Stimulated activated memory B cell treated with anti-CD40 and anti-IgM and Interleukin-4, amounts not matched to agents 10 μg/mL and 1 μg/mL and 100 μg/mL, for 72 hours (primary cell): ENCODE data around the gene MINDY2.

Experiments
- ATAC-seq: fragments of 150-1000 bp; cut with Tn5 transposase; 2 replicates; pipeline ENCODE4 v1.10.0; 2021
- H3K27ac Mint-ChIP-seq: one replicate; pipeline ENCODE4 v1.8.0; 2022; ENCODE audit warnings: mild to moderate bottlenecking, mixed read lengths
- H3K27me3 Mint-ChIP-seq: one replicate; pipeline ENCODE4 v1.8.0; 2022; ENCODE audit warnings: mixed read lengths
- H3K36me3 Mint-ChIP-seq: one replicate; pipeline ENCODE4 v1.8.0; 2022; ENCODE audit warnings: mixed read lengths
- H3K4me1 Mint-ChIP-seq: one replicate; pipeline ENCODE4 v1.8.0; 2022; ENCODE audit warnings: mixed read lengths
- H3K4me3 Mint-ChIP-seq: one replicate; pipeline ENCODE4 v1.8.0; 2022; ENCODE audit warnings: mild to moderate bottlenecking, moderate library complexity, mixed read lengths
- H3K9me3 Mint-ChIP-seq: one replicate; pipeline ENCODE4 v1.8.0; 2022; ENCODE audit warnings: mixed read lengths

Gene MINDY2, protein sequence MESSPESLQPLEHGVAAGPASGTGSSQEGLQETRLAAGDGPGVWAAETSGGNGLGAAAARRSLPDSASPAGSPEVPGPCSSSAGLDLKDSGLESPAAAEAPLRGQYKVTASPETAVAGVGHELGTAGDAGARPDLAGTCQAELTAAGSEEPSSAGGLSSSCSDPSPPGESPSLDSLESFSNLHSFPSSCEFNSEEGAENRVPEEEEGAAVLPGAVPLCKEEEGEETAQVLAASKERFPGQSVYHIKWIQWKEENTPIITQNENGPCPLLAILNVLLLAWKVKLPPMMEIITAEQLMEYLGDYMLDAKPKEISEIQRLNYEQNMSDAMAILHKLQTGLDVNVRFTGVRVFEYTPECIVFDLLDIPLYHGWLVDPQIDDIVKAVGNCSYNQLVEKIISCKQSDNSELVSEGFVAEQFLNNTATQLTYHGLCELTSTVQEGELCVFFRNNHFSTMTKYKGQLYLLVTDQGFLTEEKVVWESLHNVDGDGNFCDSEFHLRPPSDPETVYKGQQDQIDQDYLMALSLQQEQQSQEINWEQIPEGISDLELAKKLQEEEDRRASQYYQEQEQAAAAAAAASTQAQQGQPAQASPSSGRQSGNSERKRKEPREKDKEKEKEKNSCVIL

DNA sequence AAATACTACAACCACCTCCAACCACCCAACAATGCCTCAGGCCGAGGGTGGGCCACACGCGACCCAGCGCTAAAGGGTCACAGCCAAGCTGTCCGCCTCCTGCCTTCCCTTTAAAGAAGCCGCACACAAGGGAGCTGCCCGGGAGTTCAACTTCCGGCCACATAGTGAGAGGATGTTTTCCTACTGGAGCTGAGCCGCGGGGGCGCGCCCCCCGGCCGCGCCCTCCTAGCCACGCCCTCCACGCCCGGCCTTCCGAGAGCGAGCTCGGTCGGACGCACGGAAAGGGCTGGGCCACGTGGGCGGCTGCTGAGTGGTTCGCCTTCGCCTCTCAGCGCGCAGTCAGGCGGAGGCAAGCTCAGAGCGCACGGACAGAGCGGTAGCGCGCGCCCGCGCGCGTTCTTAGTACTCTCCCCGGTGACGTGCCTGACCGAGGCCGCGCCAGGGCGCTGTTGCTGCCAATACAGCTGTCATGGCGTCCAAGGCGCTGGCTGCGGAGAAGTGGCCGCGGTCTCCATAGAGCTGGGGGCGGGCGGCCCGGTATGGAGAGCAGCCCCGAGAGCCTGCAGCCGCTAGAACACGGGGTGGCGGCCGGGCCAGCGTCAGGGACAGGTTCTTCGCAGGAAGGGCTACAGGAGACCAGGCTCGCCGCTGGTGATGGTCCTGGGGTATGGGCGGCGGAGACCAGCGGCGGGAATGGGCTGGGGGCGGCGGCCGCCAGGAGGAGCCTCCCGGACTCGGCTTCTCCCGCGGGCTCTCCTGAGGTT lies at the start of gene MINDY2:
Gene MINDY2 (plus strand): TSS at position 446 of the 764 bp plus-strand sequence. CDS start 94 bp downstream, at position 540.
- no peaks in the 10 kb centered on the region for H3K9me3 Mint-ChIP-seq
- H3K4me3 Mint-ChIP-seq, result peak within 1 kb of the TSS; percentile 93
- H3K4me1 Mint-ChIP-seq, result no peaks in the 10 kb centered on the region
- peak within 1 kb of the TSS; percentile 95 for H3K27ac Mint-ChIP-seq
- peak; percentile 99 for ATAC-seq
- H3K36me3 Mint-ChIP-seq, result no peaks in the 10 kb centered on the region
- no peaks in the 10 kb centered on the region for H3K27me3 Mint-ChIP-seq

DNA sequence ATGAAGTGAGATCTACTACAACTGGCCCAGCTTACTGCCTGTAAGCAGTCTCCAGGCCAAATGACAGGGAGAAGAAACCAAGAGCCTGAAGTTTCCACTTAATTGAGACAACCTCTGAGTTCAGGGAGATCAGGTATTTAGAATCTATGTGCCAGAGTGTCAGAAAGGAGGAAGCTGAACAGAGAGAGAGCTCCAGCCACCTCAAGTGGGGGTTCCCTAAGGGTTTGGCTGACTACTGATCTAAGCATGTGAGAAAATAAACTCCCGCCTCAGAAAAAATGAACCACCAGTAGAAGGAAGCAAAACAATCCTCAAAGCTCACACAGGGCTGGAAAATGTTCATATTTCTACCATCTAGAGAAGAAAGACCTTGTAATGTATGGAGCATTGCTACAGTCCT lies 46.6 kb upstream of the MINDY2 start:
- peak; percentile 97 for ATAC-seq
- Mint-ChIP-seq H3K36me3 (no peaks in the 10 kb centered on the region), H3K27me3 (no peaks in the 10 kb centered on the region), H3K9me3 (no peaks in the 10 kb centered on the region), H3K27ac (peak overlapping the region; percentile 48), H3K4me3 (no peak overlapping the region), H3K4me1 (peaks cover 48% of the 10 kb centered on the region)

DNA sequence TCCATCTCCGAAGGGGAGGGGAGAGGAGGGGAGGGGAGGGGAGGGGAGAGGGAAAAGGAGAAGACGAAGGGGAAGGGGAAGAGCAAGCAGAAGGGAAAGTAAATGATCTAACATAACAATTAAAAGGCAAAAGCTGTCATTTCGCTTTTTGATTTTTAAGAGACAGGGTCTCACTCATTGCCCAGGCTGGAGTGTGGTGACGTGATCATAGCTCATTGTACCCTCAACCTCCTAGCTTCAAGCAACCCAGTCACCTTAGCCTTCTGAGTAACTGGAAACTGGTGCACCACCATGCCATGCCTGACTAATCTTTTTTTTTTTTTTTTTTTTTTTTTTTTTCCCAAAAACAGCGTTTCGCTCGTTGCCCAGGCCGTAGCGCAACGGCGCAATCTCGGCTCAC lies 44.2 kb upstream of the MINDY2 start:
- Mint-ChIP-seq H3K27ac (peak overlapping the region; percentile 80), H3K4me1 (peaks cover 54% of the 10 kb centered on the region), H3K36me3 (no peaks in the 10 kb centered on the region), H3K27me3 (no peaks in the 10 kb centered on the region), H3K4me3 (peak overlapping the region; percentile 70), H3K9me3 (no peaks in the 10 kb centered on the region)
- ATAC-seq, result peak; percentile 70

DNA sequence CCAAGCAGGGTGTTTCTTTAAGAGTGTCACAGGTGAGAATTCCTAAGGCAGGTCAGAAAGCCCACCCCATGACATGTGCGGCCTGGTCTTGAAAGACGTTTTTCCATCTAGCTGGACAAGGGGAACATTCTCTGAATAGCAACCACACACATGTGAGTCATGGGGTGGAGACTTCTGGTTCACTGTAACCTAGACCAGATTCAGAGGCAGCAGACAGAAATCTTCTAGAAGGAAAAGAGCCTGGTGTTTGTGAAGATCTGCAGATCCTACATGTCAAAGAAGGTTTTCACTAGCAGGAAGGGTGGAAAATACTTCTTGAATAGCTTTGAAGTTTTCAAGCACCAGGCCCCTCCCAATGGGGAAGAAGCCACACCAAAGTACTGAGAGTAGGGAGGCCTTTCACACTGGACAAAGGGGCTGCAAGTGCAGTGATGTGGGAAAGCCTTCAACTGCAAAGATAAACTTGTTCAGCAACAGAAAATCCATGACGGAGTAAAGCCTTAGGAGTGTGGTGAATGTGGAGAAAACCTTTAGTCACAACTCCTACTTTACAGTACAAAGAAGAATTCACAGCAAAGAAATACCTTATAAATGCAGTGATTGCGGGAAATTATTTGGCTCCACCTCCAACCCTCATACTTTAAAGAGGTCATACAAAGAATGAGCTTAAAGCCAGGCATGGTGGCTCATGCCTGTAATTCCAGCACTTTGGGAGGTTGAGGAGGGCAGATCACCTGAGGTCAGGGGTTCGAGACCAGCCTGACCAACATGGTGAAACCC lies 39.2 kb upstream of the MINDY2 start:
- H3K4me1 Mint-ChIP-seq, result peaks cover 50% of the 10 kb centered on the region
- H3K4me3 Mint-ChIP-seq, result no peak overlapping the region
- no peaks in the 10 kb centered on the region for H3K9me3 Mint-ChIP-seq
- no peak overlapping the region for H3K27ac Mint-ChIP-seq
- no peak for ATAC-seq
- no peaks in the 10 kb centered on the region for H3K36me3 Mint-ChIP-seq
- no peaks in the 10 kb centered on the region for H3K27me3 Mint-ChIP-seq

DNA sequence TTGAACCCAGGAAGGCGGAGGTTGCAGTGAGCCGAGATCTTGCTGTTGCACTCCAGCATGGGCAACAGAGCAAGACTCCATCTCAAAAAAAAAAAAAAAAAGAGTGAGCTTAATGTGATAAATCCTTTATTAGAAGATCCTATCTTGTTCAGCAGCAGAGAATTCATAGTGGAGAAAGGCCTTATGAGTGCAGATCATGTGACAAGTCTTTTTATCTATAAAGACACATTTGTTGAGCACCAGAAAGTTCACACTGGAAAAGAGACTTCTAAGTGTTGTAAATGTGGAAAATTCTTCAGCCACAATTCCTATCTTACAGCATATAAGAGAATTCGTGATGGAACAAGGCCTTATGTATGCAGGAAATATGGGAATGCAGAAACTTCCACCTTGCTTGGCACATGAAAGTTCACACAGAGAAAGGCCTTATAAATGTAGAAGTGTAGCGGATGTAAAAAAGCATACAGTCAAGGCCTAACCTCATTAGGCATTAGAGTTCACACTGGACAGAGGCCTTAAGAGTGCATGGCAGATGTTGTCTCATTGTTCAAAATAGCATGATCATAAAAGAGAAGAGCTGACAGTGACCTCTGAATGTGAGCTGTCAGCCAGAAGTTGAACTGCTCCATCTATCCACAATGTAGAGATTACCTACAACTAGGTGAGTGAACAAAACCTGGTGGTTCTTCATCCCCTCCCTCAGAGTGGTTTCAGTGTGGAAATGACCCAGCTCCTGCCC lies 38.3 kb upstream of the MINDY2 start:
- Mint-ChIP-seq H3K4me1 (peaks cover 52% of the 10 kb centered on the region), H3K27ac (no peak overlapping the region), H3K4me3 (no peak overlapping the region), H3K9me3 (no peaks in the 10 kb centered on the region), H3K27me3 (no peaks in the 10 kb centered on the region), H3K36me3 (no peaks in the 10 kb centered on the region)
- ATAC-seq, result no peak

DNA sequence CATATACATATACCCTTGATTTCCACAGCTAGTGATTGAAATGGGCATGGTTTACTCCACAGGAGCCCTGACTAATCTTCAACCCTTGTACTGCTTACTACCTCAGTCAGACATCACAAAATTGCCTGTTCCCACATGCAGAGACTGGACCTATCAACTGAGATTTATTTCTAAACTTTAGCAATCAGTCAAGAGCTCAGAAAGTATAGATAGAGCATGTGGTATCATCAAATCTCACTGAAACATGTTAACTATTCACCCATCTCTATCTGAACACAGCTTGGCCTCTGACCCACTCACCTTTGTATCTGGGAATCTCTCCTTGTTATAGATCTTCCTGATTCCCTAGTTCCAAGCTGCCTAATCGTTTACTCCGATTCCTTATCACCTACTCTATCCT lies 36.2 kb upstream of the MINDY2 start:
- no peaks in the 10 kb centered on the region for H3K9me3 Mint-ChIP-seq
- no peak overlapping the region for H3K4me3 Mint-ChIP-seq
- H3K36me3 Mint-ChIP-seq, result no peaks in the 10 kb centered on the region
- H3K27me3 Mint-ChIP-seq, result no peaks in the 10 kb centered on the region
- ATAC-seq, result no peak
- peaks cover 69% of the 10 kb centered on the region for H3K4me1 Mint-ChIP-seq
- H3K27ac Mint-ChIP-seq, result no peak overlapping the region

DNA sequence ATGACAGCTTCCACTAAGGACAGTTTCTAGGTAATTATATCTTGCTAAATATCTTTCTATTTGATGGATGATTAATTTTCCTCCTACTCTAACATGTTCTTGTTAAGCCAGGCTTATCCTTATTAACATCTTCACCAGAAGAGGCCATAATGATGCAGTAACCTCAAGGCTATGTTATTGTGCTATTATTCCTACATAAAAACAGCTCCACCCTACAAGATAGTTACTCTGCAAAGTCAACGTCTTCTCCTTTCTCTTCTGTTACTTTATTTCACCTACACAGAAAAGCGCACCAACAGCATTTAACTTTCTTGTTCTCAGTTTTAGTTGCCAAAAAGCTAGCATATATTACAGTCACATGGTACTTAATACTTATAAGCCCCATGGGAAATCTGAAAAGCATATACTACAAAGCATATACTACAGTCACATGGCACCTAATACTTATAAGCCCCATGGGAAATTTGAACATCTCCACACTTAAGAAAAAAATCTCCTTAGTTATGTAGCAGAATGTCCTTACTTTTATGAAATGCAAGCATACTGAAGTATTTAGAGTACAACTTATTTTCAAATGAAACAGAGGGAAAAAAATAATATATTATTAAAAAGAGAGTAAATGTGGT lies 35.0 kb upstream of the MINDY2 start:
- ATAC-seq, result no peak
- H3K36me3 Mint-ChIP-seq, result no peaks in the 10 kb centered on the region
- no peaks in the 10 kb centered on the region for H3K27me3 Mint-ChIP-seq
- no peak overlapping the region for H3K27ac Mint-ChIP-seq
- H3K9me3 Mint-ChIP-seq, result no peaks in the 10 kb centered on the region
- H3K4me1 Mint-ChIP-seq, result peaks cover 67% of the 10 kb centered on the region
- no peak overlapping the region for H3K4me3 Mint-ChIP-seq

DNA sequence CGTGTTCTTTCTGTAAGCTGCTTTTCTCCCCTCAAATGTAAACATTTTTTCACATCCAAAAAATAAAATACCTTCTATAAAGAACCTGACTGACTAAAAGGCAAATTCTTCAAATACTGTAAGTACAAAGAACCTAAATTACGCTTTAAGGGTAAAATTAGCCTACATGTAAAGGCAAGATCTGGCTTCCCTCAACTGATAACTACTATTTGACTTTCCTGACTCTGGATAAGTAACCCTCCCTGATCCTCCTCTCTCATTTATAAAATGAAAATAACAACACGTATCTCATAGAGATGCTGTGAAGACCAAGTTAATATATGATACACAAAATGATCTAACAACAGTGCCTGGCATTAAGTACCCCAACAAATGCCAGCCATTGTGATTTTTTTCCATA lies 33.8 kb upstream of the MINDY2 start:
- no peaks in the 10 kb centered on the region for H3K36me3 Mint-ChIP-seq
- H3K27me3 Mint-ChIP-seq, result no peaks in the 10 kb centered on the region
- H3K4me3 Mint-ChIP-seq, result no peak overlapping the region
- no peaks in the 10 kb centered on the region for H3K9me3 Mint-ChIP-seq
- ATAC-seq, result no peak
- peaks cover 67% of the 10 kb centered on the region for H3K4me1 Mint-ChIP-seq
- H3K27ac Mint-ChIP-seq, result no peak overlapping the region

DNA sequence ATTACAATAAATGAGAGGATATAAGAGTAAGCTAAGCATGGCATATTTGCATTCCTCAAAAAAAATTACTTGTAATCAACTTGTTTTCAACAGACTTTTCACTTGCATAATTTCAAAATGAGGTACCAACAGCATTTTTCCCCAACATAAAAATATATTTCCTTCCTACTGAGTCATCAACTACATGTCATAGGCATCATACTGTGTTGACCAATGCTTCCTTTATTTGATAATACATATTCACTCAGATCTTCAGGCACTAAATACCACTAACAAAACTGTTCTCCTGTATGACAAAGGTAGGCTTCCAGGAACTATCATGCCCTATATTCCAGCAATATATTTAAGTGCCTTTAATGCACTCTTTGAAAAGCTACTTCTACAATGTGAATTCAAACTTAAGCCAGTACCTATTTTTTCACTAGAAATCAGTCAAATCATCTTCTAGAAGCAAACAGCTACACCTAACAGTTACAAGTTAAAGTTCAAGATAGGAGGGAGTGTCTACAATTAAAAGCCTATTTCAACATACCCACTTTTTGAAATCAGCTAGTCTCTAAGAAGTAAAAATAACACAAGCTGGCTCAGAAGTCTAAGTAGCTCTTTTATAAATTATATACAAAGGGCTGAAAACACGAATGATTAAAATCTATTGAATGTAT lies 32.9 kb upstream of the MINDY2 start:
- Mint-ChIP-seq H3K27ac (no peak overlapping the region), H3K4me3 (no peak overlapping the region), H3K36me3 (no peaks in the 10 kb centered on the region), H3K4me1 (peaks cover 68% of the 10 kb centered on the region), H3K27me3 (no peaks in the 10 kb centered on the region), H3K9me3 (no peaks in the 10 kb centered on the region)
- ATAC-seq, result no peak

DNA sequence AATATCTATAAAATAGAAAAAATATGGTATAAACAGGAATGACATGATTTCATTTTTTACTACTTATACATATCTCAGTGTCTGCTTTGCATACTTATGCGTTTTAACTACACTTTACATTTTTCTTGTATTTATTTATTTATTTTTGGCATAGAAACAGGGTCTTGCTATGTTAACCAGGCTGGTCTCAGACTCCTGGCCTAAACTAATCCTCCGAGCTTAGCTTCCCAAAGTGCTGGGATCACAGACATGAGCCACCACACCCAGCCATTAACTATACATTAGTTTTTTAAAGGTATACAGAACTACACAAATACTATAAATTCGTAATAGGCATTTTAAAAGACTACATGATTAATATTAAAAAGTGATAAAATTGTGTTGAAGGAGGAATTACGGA lies 30.7 kb upstream of the MINDY2 start:
- no peaks in the 10 kb centered on the region for H3K27me3 Mint-ChIP-seq
- no peak overlapping the region for H3K27ac Mint-ChIP-seq
- peaks cover 66% of the 10 kb centered on the region for H3K4me1 Mint-ChIP-seq
- no peaks in the 10 kb centered on the region for H3K36me3 Mint-ChIP-seq
- no peaks in the 10 kb centered on the region for H3K9me3 Mint-ChIP-seq
- H3K4me3 Mint-ChIP-seq, result no peak overlapping the region
- no peak for ATAC-seq

DNA sequence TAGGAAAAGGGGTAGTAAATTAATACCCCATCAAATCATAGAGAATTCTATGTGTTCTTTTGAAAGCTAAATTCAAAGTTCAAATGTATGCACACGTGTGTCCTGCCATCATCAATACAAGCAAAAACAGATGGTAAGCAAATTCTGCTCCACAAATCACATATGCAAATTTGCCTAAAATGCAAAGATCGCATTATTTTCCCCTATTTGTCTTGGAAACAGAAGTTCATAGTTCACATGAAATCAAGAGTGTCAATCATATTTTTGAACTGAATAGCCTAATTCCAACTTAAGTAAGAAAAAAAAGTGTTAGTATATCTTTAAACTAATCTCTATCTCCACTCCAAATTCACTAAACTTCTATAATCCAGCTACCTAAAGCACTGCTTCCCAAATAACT lies 30.1 kb upstream of the MINDY2 start:
- H3K27ac Mint-ChIP-seq, result no peak overlapping the region
- H3K36me3 Mint-ChIP-seq, result no peaks in the 10 kb centered on the region
- ATAC-seq, result no peak
- H3K9me3 Mint-ChIP-seq, result no peaks in the 10 kb centered on the region
- H3K27me3 Mint-ChIP-seq, result no peaks in the 10 kb centered on the region
- H3K4me3 Mint-ChIP-seq, result no peak overlapping the region
- H3K4me1 Mint-ChIP-seq, result peaks cover 66% of the 10 kb centered on the region

DNA sequence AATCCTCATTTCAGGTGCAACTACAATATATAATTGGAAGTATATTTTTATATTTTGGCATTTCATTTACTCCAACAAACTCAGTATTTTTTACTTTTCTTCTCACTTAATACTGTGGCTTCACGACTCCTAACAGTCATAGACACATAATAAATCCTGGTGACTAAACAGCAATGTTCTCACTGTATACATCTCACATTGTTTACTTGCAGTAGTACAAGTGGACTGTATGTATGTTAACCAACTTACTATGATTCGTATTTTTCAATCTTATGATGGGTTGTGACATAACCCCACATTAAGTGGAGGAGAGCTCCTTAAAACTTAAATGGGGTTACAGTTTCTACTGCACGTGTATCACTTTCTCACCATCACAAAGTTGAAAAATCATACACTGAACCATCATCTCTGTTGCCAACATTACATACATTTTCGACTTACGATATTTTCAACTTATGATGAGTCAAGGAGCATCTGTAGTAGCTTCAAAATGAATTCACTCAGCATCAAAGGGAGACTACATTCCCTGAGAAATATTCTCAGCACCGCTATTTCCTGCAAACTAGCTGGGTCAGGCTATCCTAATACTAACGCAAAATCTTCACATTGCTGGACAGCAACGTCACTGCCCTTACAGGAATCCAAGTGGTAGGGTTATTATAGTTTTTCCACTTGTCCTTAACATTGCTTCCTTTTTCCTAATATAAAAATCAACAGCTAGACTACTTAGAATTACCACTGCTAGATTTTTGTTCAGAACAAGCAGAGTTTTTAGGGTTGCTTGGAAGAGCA lies 28.9 kb upstream of the MINDY2 start:
- no peak overlapping the region for H3K27ac Mint-ChIP-seq

DNA sequence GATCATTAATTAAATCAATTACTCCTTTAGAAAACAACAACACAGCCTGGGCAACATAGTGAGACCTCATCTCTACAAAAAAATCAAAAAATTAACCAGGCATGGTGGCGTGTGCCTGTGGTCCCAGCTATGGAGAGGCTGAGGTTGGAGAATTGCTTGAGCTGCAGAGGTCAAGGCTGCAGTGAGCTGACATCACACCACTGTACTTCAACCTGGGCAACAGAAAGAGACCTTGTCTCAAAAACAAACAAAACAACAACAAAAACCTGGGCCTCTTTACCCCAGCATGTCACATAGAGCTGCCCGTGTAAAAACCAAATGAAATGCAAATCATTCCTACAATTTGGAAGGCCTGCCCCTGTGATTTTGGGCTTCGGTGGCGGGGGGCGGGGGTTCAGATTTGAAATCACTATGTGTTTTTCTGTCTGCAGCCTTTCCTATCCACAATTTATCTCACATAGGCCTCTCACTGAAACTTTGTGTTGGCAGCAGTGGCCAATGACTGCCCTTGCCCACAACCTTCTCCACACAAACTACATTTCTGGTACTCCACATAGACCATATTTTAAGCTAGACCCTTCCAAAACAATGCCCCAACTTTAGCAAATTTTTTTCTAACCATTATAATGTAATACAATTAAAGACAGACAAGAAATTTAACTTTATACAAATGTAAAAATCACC lies 28.1 kb upstream of the MINDY2 start:
- ATAC-seq, result no peak
- Mint-ChIP-seq H3K36me3 (no peaks in the 10 kb centered on the region), H3K27ac (no peak overlapping the region), H3K27me3 (no peaks in the 10 kb centered on the region), H3K4me1 (peaks cover 63% of the 10 kb centered on the region), H3K9me3 (no peaks in the 10 kb centered on the region), H3K4me3 (no peak overlapping the region)

More for the DNA sequence above, 28.9 kb upstream of the MINDY2 start:
- no peak for ATAC-seq
- no peaks in the 10 kb centered on the region for H3K36me3 Mint-ChIP-seq
- peaks cover 63% of the 10 kb centered on the region for H3K4me1 Mint-ChIP-seq
- no peak overlapping the region for H3K4me3 Mint-ChIP-seq
- no peaks in the 10 kb centered on the region for H3K9me3 Mint-ChIP-seq
- H3K27me3 Mint-ChIP-seq, result no peaks in the 10 kb centered on the region
